Stimulated activated CD4-positive, alpha-beta T cell treated with anti-CD3 and anti-CD28 coated beads, TNF-alpha, amount 100 ng/mL, for 48 hours (primary cell): ENCODE measurements around the gene PPP1CA.

ENCODE experiments used
- DNase-seq, 3 donors: peaks; one replicate each; pipeline ENCODE4 v3.0.0-alpha.2; 2020; ENCODE audit warnings: low read depth in 3 of 3

The PPP1CA gene

GRCh38 chr11:67401495-67402191, at the start of gene PPP1CA:
PPP1CA (minus strand) TSS chr11:67401858; CDS start chr11:67401782, 76 bp downstream.
- peak; percentile 84 to 90 (median 90) for DNase-seq

- no peak for DNase-seq
Observed at GRCh38 chr11:67450796-67451657, 49.4 kb upstream of the PPP1CA start.

GRCh38 chr11:67449116-67449844, 47.6 kb upstream of the PPP1CA start:
- no peak for DNase-seq

- DNase-seq = no peak
Observed at GRCh38 chr11:67448220-67448609, 46.6 kb upstream of the PPP1CA start.

GRCh38 chr11:67445515-67445914, 43.9 kb upstream of the PPP1CA start:
- no peak for DNase-seq

- no peak for DNase-seq
Observed at GRCh38 chr11:67442504-67443404, 41.1 kb upstream of the PPP1CA start.

GRCh38 chr11:67441731-67442351, 40.2 kb upstream of the PPP1CA start:
- DNase-seq = no peak

- no peak for DNase-seq
Observed at GRCh38 chr11:67441098-67441563, 39.5 kb upstream of the PPP1CA start.

GRCh38 chr11:67440229-67441097, 38.8 kb upstream of the PPP1CA start:
- DNase-seq = no peak

- no peak for DNase-seq
Observed at GRCh38 chr11:67439321-67440228, 37.9 kb upstream of the PPP1CA start.

GRCh38 chr11:67438158-67438902, 36.7 kb upstream of the PPP1CA start:
- DNase-seq = peak; percentile 64 to 87 (median 80)

GRCh38 chr11:67437809-67438157, 36.1 kb upstream of the PPP1CA start:
- DNase-seq = no peak

GRCh38 chr11:67437082-67437808, 35.6 kb upstream of the PPP1CA start, which contains the start of gene PTPRCAP:
PTPRCAP (minus strand) TSS chr11:67437682; CDS start chr11:67437619, 63 bp downstream.
- DNase-seq = peak in 1 of 3 donors; percentile 40

GRCh38 chr11:67436459-67437081, 34.9 kb upstream of the PPP1CA start:
- peak; percentile 64 to 80 (median 67) for DNase-seq

GRCh38 chr11:67435727-67436458, 34.2 kb upstream of the PPP1CA start:
- DNase-seq = no peak
